GM18498 (cell line): Measurements from ENCODE around the gene PRRT4.
A peak's percentile ranks its signal among the peaks of the same experiment; 100 is the strongest.

Source experiments
- ATAC-seq: cut with Tn5 transposase; IDR thresholded peaks from one replicate; pipeline ENCODE4 v1.9.1; 2021; ENCODE audit warnings: mild to moderate bottlenecking, moderate library complexity; ENCODE audit not compliant: unreplicated experiment

PRRT4 gene

DNA sequence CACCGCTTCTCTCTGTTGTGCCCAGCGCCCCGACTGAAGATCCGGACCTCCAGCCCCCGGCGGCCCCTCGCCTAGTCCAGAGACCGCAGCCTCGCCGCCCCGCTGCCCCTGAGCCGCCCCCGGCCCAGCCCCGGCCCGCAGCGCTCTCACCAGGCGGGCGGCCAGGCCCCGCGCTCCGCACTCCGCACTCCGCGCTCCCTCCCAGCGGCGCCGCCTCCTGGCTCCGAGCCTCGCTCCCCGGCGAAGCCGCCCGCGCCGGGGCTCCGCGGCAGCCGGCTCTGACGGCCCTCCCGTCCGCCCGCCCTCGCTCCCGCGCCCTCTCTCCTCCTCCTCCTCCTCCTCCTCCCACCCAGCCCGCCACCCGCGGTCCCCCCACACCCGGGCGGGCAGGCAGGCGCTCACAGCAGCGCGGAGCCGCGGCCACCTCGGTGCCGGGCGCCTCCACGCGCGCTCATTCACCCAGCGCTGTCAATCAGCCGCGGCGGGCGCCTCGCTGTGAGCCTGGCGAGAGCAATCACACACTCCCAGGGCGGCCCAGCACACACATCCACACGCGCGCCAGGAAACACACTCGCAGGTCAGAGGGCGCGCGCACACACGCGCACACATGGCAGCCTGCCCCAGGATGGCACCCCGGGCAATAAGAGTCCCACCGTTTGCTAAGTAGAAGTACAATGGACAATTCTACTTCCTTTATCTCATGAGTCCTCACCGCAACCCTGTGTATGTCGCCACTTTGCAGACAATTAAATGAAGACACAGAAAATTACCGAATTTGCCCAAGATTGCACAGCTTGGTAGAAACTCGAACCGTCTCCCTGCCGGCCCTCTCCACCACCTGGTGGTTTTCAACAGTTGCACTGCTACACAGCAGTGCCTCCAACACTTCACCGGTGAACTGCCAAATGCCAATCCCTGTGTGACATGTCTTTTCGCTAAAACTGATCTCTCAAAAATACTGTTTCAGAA is at the start of gene PRRT4:
Gene PRRT4 (minus strand): TSS at position 280 of the 969 bp plus-strand sequence.
- no peak for ATAC-seq

DNA sequence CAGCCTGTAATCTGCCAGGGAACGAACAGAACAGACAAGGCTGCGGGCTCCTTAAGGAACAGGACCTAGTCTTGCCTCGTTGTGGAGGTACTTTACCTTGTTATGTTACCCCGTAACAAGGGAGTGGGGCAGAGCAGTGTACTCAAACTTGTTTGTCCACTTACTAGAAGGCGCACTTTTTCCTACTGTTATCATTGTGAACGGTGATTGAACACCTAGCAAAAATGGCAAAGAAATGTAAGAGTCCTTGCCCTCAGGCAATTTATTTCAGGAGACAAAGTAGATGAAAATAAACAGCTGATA is 48.9 kb upstream of the PRRT4 start:
- no peak for ATAC-seq

DNA sequence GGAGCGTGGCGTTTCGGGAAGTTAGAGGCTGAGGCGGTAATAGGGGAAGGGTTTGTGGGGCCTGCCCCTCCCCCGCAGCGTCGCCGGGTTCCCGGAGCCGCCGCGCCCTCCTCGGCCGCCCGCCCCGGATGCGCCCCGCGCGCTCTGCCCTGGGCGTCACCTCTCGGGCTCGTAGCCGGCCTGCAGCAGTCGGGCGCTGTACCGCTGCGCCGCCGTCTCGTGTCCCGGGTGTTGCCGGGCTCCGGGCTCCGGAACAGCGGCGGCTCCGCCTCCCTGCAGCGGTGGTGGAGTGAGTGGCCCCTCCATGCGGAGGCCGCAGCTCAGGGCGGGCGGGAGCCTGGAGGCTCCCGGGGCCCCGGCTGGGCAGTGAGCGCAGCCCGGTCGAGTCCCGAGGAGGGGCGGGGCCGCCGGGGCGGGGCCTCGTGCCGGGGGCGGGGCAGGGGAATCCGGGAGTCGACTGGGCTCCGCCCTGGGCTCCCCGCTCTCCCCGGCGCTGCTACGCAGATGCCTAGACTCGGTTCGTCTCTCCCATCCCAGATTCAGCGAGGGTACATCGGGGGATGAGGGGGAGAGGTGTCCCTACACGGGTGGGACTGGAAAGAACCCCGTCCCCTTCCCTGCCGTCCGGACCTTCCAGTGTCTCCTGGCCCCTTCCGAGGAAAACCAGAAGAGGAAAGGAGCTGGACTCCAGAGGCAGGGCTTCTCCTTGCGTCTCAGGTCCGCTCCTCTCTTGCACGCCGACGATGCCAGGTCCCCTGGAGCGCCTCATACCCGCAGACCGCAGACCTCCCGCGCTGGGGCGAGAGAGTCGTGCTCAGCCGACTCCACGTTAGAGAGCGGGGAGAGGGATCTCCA is 48.3 kb upstream of the PRRT4 start, which contains the start of gene IMPDH1:
Gene IMPDH1 (minus strand): TSS at position 387 of the 855 bp plus-strand sequence. CDS start 81 bp downstream, at position 306.
- peak; percentile 83 for ATAC-seq

DNA sequence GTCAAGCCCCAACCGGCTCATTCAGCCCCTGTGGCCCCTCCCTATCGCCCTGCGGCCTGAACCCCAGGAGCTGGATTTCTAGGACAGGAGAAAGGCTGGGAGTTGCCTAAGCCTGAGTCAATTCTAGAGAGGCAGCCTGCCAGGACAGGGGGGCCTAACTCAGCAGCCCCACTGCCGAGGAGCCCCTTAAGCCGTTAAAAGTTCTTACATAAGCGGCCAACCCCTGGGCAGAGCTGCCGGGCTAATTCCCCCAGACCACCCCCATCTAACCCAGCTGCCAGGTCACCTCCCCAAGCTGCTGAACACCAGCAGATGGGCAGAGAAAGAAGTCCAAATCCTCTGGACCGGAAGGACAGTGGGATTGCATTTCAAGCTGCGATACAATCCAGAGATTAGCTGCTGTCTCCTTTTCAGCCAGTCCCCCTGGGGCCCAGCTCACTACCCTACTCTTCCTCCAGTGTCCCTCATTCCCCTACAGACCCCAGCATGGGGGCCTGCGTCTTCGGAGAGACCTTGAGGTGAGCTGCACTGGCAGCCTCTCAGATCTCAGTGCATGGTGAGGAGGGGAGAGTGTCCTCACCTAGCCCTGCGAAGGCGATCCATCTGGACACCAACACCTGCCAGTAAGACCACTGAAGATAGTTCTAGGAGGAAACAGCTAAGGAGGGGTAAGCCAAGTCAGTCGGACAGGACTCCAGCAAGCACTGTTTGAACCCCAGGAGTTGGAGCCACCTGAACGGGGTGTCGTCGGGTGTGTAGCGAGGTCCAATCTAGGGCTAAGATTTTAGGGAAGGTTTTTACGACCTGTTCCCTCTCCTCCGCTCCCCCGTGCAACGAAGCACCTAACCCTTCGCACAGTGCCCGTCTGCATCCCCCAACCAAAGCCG is 47.5 kb upstream of the PRRT4 start:
- ATAC-seq: no peak

DNA sequence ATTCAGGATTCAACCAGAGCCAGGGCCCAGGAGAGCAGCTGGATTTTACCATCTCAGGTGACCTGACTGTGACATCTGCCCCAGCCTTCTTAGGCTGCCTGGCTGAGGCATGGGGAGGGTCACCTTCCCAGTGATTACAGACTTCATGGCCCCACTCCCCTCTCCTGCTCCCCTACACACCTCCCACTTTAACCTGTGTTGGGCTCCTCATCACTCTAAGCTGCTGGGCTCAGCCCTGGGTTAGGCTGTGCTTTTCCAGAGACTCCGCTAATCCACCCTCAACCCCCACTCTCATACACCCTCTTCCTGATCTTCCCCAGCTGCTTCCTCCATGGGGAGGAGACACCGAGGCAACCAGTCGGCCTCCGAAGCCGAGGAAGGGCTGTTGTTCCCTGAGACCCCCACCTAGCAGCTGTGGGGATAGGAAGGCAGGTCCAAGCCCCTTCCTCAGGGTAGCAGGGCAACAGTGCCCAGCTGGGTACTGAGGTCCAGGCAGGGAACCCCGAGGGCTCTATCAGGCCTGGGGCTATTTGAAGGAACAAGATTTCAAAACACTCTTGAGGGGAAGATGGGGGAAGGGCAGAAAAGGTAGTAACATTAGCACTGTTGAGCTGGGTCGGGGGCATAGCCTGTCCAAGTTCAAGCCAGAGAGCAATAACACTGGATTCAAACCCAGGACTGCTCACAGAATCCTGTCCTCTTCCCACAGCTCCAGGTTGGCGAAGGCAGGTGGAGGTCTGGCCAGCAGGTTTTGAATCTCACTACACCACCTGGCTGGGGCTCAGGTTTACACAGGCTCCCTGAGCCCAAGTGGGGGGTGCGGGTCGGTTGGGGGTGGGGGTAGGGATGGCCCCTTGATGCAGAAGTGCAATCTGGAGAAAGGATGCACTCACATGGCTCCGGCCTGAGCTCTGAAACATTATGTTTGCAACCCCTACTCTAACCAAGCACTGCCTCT is 46.5 kb upstream of the PRRT4 start:
- no peak for ATAC-seq

DNA sequence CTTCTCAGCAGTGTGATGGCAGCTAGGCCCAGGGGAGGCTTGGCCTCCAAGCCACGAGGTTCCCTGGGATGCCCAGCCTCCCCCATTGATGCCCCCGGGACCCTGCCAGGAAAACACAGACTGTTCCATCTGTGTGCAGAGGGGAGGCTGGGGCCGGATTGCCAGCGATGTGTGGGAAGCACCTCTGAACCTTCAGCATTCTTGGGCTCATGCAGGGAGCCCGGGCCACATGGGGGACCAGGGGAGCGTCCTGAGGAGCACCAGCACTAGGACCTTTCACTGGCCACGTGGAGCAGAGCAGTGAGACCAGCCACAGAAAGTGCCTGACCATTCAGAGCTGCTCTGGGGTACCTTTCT is 45.7 kb upstream of the PRRT4 start:
- no peak for ATAC-seq

DNA sequence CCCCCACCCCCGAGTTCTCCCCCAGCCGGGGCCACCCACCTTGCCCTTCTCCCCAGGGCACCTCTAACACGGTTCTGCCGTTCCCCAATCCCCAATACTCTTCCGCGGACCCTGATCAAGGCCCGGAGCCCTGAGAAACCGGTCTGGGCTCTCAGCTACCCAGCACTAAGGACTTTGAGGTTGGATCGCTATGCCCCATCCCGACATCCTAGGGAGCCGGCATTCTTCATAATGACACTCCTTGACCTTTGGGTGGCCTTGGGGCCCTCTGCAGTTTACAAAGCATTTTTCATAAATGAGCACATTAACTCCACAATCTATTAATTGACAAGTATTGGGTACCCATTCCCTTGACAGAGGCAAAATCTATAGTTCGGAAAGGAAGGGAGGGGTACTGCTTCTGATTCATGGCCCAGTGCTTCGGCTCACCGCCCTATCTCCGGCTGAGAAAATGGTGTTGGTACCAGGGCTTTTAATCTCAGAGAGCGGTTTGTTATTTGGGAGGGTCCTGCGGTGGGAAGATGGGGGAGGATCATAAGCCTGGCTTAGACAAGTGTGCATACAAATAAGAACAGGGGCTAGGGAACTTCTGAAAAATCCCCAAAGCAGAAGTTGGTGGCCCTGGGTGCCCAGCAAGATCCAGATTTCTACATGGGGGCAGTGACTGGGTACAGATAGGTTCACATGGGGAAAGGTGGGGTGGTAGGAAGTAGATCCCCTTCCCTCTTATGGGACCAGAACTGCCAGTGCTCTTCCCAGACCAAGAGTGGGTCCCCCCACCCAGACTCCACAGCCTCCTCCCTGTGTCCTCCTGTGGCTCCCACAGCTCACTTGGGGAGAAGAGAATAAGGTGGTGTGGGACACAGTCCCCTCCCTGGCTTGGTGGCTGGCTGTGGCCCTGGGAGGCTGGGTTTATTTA is 45.1 kb upstream of the PRRT4 start:
- ATAC-seq: no peak

DNA sequence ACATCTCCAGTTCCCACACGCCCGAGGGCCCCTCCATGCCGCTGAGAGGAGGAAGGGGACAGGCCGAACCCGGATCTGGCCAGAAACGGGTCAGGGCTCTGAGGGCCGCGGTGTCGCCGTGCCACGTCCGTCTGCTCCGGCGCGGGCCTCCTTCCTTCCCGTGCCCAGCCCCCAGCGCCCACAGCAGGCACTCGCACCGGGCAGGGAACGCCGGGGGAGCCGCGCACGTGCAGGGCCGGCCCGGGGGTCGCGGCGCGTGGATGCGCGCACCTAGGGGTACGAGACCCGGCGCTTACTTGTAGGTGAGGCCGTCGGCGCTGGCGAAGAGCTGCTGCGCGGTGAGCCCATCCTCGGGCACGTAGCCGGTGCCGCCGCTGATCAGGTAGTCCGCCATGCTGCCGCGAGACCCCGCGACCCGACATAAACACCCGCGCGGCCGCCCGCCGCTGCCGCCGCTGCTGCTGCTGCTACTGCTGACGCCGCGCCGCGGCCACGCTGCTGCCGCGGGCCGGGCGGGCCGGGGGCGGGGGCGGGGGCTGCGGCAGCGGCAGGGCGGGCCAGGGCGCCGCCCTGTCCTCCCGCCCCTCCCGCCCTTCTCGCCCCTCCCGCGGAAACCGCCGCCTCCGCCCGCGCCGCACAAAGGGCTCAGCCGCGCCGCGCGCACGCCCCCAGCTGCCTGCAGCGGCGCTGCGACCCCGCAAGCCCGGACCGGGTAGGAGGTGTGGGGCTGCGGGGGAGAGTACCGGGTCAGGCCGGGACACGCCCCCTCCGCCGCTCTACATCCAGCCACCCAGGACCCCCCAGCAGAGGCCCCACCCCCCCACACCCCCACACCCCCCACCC is 44.2 kb upstream of the PRRT4 start:
- ATAC-seq: no peak

DNA sequence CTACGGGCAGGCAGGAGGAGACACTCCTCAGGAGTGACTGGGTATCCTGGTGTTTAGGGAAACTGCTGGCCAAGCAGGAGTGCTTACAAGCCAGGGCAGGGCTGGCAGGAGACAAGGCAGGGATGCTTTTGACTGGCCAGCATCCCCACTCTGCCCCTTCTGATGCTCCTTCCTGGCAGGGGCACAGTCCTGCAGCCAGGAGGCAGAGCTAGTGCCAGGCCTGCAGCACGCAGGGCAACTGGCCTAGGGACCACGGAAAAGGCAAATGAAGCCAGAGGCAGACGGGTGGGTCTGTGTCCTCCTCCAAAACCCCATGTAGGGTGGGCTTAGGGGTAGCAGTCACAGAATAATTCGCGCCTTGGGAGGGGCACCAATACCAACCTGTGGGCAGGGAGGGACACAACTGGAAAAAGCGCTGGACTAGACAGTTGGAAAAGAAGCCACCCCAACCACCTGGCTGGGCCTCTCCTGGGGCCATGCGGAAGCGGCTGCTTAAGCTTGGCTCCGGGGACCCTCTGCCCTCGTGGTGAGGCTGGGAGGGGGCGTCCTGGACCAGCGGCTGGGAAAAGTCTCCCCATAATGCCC is 43.5 kb upstream of the PRRT4 start:
- ATAC-seq: no peak

DNA sequence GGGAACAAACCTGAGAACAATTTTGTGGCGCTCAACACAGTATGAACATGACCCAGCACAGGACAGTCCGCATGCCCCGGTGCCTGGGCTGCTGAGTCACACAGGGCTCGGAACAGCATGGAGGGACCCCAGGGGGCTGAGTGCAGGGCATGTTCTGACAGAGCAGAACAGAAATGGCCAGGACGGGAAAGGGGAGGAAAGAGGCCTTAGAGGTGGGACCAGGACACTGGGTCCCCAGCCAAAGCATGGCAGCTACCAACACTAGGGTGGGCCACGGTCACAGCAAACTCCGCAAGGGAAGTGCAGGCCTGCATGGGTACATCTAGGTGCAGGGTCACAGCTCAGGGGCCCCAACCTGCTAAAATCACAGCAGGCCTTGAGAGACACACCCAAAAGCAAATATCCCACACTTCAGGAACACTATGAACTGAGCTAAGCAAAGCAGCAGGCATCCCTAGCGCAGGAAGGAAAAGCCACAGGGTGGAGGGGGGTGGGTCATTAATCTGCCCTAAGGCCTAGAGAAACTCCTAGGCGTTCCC is 42.7 kb upstream of the PRRT4 start:
- no peak for ATAC-seq

DNA sequence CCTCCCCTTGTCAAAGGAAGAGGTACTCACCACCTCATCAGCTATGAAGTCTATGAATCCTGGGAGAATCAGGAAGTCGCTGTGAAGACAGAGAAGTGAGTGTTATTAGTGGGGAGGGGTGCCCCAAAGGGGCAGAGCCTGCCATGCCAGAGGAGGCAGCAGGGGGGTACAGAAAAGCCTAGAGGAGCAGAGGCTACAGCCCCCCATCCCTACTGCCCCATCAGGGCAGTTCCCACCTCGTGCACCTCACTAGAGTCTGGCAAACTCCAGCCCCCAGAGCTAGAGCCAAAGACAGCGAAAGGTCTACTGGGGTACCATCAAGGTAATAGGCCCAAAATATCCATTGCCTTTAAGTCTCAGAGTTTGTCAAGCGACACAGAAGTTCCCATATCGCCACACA is 42.2 kb upstream of the PRRT4 start:
- ATAC-seq: no peak

DNA sequence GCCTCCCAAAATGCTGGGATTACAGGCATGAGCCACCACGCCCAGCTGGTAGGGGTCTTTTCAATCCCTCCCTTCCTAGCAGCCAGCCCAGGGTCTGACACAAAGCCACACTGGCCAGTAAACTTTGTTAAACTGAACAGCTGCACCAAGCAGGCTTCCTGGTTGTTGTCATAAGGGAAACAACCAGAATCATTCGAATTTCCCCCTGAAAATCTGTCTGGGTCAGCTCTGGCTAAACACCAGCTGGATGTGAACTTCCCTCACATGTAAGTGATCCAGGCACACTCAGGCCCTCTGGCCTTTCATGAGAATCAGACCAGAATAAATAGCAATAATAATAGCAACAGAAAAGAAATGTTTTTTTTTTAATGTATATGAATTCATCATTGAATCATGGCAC is 40.9 kb upstream of the PRRT4 start:
- no peak for ATAC-seq

DNA sequence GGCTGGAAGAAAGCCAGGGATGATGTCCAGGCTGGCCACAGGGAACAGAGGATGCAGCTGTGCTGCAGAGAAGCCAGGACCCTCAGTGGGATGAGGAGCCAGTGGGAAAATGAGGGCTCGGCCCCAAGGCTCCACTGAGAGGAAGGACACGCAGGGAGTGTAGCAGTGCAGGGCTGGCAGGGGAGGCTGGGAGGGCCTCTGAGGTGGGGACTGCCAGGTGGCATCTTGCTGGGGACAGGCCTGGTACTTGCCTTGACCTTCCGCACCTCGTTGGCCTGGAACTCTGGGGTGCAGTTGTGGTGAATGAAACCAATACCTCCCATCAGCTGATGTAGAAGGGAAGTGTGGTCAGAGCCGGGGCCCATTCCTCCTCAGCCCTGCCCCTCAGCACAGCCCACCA is 39.1 kb upstream of the PRRT4 start:
- no peak for ATAC-seq

DNA sequence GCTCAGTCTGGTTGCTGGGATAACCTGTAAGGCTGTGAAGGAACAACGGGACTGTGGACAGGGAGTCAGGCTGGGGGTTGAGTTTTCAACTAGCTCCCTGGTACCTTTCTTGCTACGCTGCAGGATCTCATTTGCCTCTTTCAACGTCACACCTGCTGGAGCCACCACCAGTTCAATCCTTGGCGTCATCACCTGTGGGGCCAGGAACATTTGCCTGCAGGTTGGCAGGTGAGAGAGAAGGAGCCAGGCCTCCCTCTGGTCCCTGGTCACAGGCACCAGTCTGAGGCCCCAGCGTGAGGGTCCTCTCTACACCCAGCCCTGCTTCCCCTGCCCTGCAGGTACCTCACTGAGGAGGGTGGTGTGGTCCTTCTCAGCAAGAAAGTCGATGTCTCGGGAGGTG is 38.5 kb upstream of the PRRT4 start:
- no peak for ATAC-seq

DNA sequence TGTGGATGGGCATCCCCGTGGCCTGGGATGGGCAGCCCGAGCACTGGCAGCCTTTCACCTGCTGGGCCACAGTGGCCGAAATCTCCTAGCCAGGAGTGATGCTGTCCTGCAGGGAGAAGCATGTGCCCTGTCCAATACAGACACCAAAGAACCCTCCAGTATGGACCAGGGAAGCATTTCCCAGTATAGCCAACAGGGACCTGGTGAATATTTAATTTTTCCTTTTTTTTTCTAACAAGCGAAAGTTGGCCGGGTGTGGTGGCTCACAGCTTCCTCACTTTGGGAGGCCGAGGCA is 37.3 kb upstream of the PRRT4 start:
- ATAC-seq: no peak

DNA sequence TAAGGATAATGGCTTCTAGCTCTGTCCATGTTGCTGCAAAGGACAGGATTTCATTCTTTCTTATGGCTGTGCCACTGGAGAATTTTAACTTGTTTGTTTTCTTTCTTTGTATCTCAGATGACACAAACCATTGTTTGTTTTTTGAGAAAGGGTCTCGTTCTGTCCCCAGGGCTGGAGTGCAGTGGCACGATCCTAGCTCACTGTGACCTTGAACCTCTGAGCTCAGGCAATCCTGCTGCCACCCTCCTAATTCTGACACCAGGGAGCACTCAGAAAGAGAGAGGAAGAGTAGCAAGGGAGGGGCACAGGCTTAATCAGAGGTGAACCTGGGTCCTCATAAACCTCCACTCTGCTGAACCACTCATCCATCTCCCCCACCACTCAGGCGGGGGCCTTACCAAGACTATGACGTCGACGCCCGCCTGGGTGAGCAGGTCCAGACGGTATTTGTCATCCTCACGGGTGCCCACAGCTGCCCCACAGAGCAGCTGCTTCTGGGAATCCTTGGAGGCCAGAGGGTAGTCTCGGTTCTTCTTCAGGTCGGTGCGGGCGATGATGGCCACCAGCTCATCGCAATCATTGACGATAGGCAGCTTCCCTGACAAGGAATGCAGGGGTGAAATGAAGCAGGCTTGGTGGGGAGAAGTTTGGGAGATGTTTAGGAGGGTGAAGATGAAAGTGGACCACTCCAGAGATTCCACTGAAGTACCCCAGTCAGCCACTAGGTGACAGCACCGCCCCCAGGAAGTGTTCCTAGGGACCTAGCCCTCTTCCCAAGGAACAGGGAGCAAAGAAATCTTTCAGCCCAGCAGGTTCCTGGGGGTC is 36.7 kb upstream of the PRRT4 start:
- ATAC-seq: no peak

DNA sequence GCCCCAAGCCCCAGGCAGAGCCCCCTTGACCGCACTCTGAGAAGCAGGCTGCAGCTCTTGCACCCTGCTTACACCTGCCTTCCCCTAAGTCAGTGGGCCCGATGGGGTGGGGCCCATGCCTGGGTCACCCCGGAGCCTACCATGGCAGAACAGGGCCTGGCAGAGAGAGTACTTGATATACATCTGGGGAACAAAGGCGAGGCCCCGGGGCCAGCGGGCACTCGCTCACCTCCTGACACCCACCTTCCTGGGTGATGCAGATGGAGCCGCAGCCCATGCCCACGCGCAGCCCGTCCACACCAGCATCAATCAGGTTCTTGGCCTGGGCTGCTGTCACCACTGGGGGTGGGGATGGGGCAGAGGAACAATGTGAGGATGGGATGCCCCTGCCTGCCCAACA is 34.9 kb upstream of the PRRT4 start:
- no peak for ATAC-seq
